RWPE2 (cell line): ENCODE data around the gene MGAT5B.

Source experiments
- ATAC-seq: fragments of 200-7000 bp; cut with Tn5 transposase; 3 replicates; pipeline ENCODE4 v1.9.1; 2021; ENCODE audit warnings: low read depth
- DNase-seq: peaks from one replicate; pipeline ENCODE4 v3.0.0-alpha.2; 2020; ENCODE audit warnings: low spot score
- H3K27ac ChIP-seq: fragments of 450-650 bp; 2 replicates; pipeline ENCODE4 v1.5.1; 2017; ENCODE audit warnings: mild to moderate bottlenecking; ENCODE audit not compliant: poor library complexity, severe bottlenecking
- H3K27me3 ChIP-seq: fragments of 250-450 bp; sonication (Bioruptor Pico); 2 replicates; pipeline ENCODE4 v1.5.1; 2021; ENCODE audit warnings: mild to moderate bottlenecking, moderate library complexity; ENCODE audit not compliant: insufficient read depth, poor library complexity, severe bottlenecking
- H3K36me3 ChIP-seq: fragments of 250-450 bp; sonication (Bioruptor Pico); 2 replicates; pipeline ENCODE4 v1.5.1; 2020; ENCODE audit warnings: low read depth, mild to moderate bottlenecking, moderate library complexity
- H3K4me1 ChIP-seq: fragments of 250-450 bp; sonication (Bioruptor Pico); 2 replicates; pipeline ENCODE4 v1.5.1; 2021; ENCODE audit warnings: mild to moderate bottlenecking, moderate library complexity; ENCODE audit not compliant: insufficient read depth, poor library complexity, severe bottlenecking
- H3K4me3 ChIP-seq: fragments of 250-450 bp; sonication (Bioruptor Pico); 2 replicates; pipeline ENCODE4 v1.5.1; 2021; ENCODE audit warnings: mild to moderate bottlenecking, moderate library complexity; ENCODE audit not compliant: severe bottlenecking
- H3K9me3 ChIP-seq: fragments of 250-450 bp; sonication (Bioruptor Pico); 2 replicates; pipeline ENCODE4 v1.5.1; 2021; ENCODE audit warnings: mild to moderate bottlenecking, moderate library complexity; ENCODE audit not compliant: severe bottlenecking
- TF ChIP-seq, protein P1 (sequence below): fragments of 450-650 bp; IDR thresholded peaks from one replicate; pipeline ENCODE4 v1.5.1; 2017; ENCODE audit warnings: mild to moderate bottlenecking, moderate library complexity; ENCODE audit not compliant: poor library complexity, severe bottlenecking

Gene MGAT5B

DNA sequence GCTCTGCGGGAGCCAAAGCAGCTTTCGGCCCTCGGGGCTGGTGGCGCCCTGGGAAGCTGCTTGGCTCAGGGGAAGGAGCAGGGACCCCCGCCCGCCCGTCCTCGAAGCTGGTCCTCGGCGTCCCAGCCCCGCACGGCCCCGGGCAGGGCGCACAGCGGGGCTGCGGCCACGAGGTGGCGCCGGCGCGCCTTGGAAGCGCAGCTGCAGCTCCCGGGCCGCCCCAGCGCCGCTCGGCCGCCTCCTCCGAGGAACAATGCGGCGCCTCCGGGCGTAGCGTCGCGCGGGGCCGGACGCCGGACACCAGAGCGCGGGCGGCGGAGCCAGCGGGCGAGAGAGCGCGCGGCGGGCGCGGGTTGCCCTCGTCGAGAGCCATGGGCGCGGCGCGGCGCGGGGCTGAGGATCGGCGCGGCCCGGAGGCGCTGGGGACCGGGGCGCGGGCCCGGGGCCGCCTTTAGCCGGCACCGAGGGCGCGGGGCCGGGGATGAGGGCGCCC lies at the start of gene MGAT5B:
Gene MGAT5B, plus strand, starts transcription at position 229 of the 493 bp plus-strand sequence. CDS start 626 bp downstream, outside the sequence.
- TF ChIP-seq, protein P1, sequence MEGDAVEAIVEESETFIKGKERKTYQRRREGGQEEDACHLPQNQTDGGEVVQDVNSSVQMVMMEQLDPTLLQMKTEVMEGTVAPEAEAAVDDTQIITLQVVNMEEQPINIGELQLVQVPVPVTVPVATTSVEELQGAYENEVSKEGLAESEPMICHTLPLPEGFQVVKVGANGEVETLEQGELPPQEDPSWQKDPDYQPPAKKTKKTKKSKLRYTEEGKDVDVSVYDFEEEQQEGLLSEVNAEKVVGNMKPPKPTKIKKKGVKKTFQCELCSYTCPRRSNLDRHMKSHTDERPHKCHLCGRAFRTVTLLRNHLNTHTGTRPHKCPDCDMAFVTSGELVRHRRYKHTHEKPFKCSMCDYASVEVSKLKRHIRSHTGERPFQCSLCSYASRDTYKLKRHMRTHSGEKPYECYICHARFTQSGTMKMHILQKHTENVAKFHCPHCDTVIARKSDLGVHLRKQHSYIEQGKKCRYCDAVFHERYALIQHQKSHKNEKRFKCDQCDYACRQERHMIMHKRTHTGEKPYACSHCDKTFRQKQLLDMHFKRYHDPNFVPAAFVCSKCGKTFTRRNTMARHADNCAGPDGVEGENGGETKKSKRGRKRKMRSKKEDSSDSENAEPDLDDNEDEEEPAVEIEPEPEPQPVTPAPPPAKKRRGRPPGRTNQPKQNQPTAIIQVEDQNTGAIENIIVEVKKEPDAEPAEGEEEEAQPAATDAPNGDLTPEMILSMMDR, result peak; percentile 98
- no peak for DNase-seq
- no peaks in the 10 kb centered on the region for H3K36me3 ChIP-seq
- H3K4me1 ChIP-seq, result peaks cover 36% of the 10 kb centered on the region
- H3K9me3 ChIP-seq, result no peaks in the 10 kb centered on the region
- H3K27ac ChIP-seq, result peak within 1 kb of the TSS; percentile 68
- peak within 1 kb of the TSS; percentile 65 for H3K4me3 ChIP-seq
- no peaks in the 10 kb centered on the region for H3K27me3 ChIP-seq
- ATAC-seq, result peak; percentile 61

DNA sequence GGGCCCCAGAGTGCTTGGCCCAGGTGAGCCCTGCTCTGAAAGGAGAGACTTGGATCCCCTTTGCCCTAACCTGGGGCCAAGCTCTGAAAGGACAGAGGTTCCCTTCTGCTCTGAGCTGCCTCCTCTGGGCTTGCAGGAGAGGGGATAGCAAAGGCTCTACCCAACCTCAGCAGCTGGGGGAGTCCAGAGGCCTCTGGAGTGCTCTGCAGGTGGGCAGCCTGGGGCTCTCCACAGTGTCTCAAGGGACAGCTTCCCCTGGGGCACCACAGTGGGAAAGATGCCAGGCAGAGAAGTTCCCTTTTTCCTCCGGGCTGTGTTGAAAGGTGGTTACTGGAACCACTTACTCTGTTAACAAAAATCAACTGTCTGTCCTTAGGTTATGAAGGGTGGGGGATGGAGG lies 48.2 kb upstream of the MGAT5B start:
- Histone ChIP-seq H3K4me3 (no peak overlapping the region), H3K4me1 (no peaks in the 10 kb centered on the region), H3K27me3 (no peaks in the 10 kb centered on the region), H3K9me3 (no peaks in the 10 kb centered on the region), H3K27ac (no peak overlapping the region), H3K36me3 (no peaks in the 10 kb centered on the region)
- DNase-seq, result no peak
- no peak for ATAC-seq
- TF ChIP-seq, protein P1, result no peak

- no peaks in the 10 kb centered on the region for H3K36me3 ChIP-seq
- no peaks in the 10 kb centered on the region for H3K4me1 ChIP-seq
- TF ChIP-seq, protein P1, result no peak
- no peaks in the 10 kb centered on the region for H3K9me3 ChIP-seq
- H3K4me3 ChIP-seq, result no peak overlapping the region
- H3K27ac ChIP-seq, result no peak overlapping the region
- H3K27me3 ChIP-seq, result no peaks in the 10 kb centered on the region
- no peak for DNase-seq
- ATAC-seq, result no peak
Observed at GRCh38 chr17:76820561-76820960, 47.6 kb upstream of the MGAT5B start.

- H3K9me3 ChIP-seq, result no peaks in the 10 kb centered on the region
- TF ChIP-seq, protein P1, result no peak
- H3K4me3 ChIP-seq, result no peak overlapping the region
- ATAC-seq (no peak), DNase-seq (no peak)
- no peaks in the 10 kb centered on the region for H3K27me3 ChIP-seq
- H3K36me3 ChIP-seq, result no peaks in the 10 kb centered on the region
- H3K27ac ChIP-seq, result no peak overlapping the region
- H3K4me1 ChIP-seq, result no peaks in the 10 kb centered on the region
Observed at GRCh38 chr17:76822184-76822778, 45.9 kb upstream of the MGAT5B start.

DNA sequence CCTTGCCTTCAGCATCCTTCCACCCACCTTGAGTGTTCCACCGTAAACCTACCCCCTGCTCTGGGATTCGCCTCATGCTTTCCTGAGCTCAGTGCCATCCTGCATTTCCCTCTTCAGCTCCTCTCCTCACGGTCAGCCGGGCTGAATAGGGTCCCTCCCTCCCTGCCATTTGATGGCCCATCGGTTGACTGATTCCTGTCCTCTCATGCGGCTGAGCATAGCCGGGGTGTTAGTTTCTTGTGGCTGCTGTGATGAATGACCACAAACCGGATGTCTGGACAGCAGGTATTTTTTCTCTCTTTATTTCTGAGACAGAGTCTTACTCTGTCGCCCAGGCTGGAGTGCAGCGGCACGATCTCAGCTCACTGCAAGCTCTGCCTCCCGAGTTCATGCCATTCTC lies 44.1 kb upstream of the MGAT5B start:
- Histone ChIP-seq H3K27ac (no peak overlapping the region), H3K27me3 (no peaks in the 10 kb centered on the region), H3K36me3 (no peaks in the 10 kb centered on the region), H3K4me3 (no peak overlapping the region), H3K4me1 (no peaks in the 10 kb centered on the region), H3K9me3 (no peaks in the 10 kb centered on the region)
- TF ChIP-seq, protein P1, result no peak
- DNase-seq (no peak), ATAC-seq (no peak)
